Esophagus squamous epithelium (tissue), 5 donors: ENCODE results near the gene HS6ST2. TPM values are rescaled to one million over a fixed set of nuclear protein-coding genes. Genes with fewer than 3 reads are reported as not detected.
"Not testable (repeated sequence)": the region's sequence is repeated elsewhere in the genome, so short reads cannot be mapped to it uniquely, and the experiment has no call there.

Experiments
- DNase-seq: peaks from one replicate; lab custom pipeline; 2025; lab: John Stamatoyannopoulos, UW
- H3K27ac ChIP-seq, 4 donors: fragments of 200-600 bp; sonication (generic); one replicate each; pipeline ENCODE4 v1.5.1; 2016 to 2019; ENCODE audit warnings: mild to moderate bottlenecking in 1 of 4
- H3K27me3 ChIP-seq, 4 donors: fragments of 200-600 bp; sonication (generic); 1 replicate in 3 of 4; 2 replicates in 1 of 4; pipeline versions ENCODE4 v1.5.1 to v1.6.0; 2017 to 2021; ENCODE audit warnings: antibody characterized with exemption in 1 of 4
- H3K36me3 ChIP-seq, 3 donors: fragments of 200-600 bp; sonication (generic); one replicate each; pipeline ENCODE4 v1.5.1; 2016 to 2019
- H3K4me1 ChIP-seq, 3 donors: fragments of 200-600 bp; sonication (generic); one replicate each; pipeline ENCODE4 v1.5.1; 2017 to 2019
- H3K4me3 ChIP-seq, 4 donors: fragments of 200-600 bp; sonication (generic); 1 replicate in 3 of 4; 2 replicates in 1 of 4; pipeline ENCODE4 v1.5.1; 2016 to 2019; ENCODE audit warnings: mild to moderate bottlenecking in 2 of 4, moderate library complexity in 1 of 4
- H3K9me3 ChIP-seq, 3 donors: fragments of 200-600 bp; sonication (generic); one replicate each; pipeline ENCODE4 v1.5.1; 2016 to 2019
- CTCF ChIP-seq, 6 experiments: fragments of 450-650 bp in 4 of 6; fragments of 200-600 bp in 2 of 6; sonication (generic) in 2 of 6; IDR thresholded peaks; one replicate each; pipeline ENCODE4 v1.5.1; 2016 to 2019; ENCODE audit warnings: antibody characterized with exemption in 6 of 6, mild to moderate bottlenecking in 4 of 6, moderate library complexity in 4 of 6
- POLR2A ChIP-seq, 4 donors: fragments of 450-650 bp; IDR thresholded peaks; one replicate each; pipeline ENCODE4 v1.6.1; 2017; ENCODE audit warnings: antibody characterized with exemption in 4 of 4, mild to moderate bottlenecking in 4 of 4, moderate library complexity in 3 of 4
- WGBS, 2 donors: methylation state at CpG; one replicate each; pipeline ENCODE4 v1.1.5; 2018; 5-methylcytosine and 5-hydroxymethylcytosine counted together
- intact Hi-C: fragments of 100-400 bp; cut with DNase I; formaldehyde crosslinking; loops from one replicate; pipeline ENCODE4 v1.15.0; 2022
- total RNA-seq, 4 donors: library from RNA; depleted of rRNA; stranded (reverse); fragments of >200 nt; gene quantifications; one replicate each; pipeline ENCODE4 v1.1.0, GENCODE V29; 2016
- donor health status: DM: yes; HTN: yes; CAD: no.

Gene HS6ST2
- total RNA-seq, 4 donors from 2014 or later, result 6.3 to 9.0 (median 7.1) TPM

GRCh38 chrX:132909643-132910042 is 48.8 kb downstream of the HS6ST2 start:
- Histone ChIP-seq H3K9me3 (no peaks in the 10 kb centered on the region), H3K36me3 (no peaks in the 10 kb centered on the region), H3K27me3 (peaks cover 0 to 4% (median 0%) of the 10 kb centered on the region in 4 donors), H3K4me3 (no peak overlapping the region), H3K27ac (no peak overlapping the region), H3K4me1 (no peaks in the 10 kb centered on the region)
- WGBS, 2 donors, result 61 to 64% methylated on average over 4 of the region's 4 CpGs
- DNase-seq, result no peak
- intact Hi-C loops, result no loop called here
- no peak for TF ChIP-seq POLR2A (IDR thresholded peaks at IDR 0.05)
- TF ChIP-seq CTCF (IDR thresholded peaks at IDR 0.05), result no peak

- no peak for TF ChIP-seq CTCF (IDR thresholded peaks at IDR 0.05)
- TF ChIP-seq POLR2A (IDR thresholded peaks at IDR 0.05), result no peak
- peaks cover 0 to 4% (median 0%) of the 10 kb centered on the region in 4 donors for H3K27me3 ChIP-seq
These were observed 49.5 kb downstream of the HS6ST2 start for GRCh38 chrX:132908891-132909290.

GRCh38 chrX:132900633-132901293 is 57.7 kb downstream of the HS6ST2 start:
- TF ChIP-seq POLR2A (IDR thresholded peaks at IDR 0.05) (no peak), CTCF (IDR thresholded peaks at IDR 0.05) (no peak)
- Histone ChIP-seq H3K27me3 (no peaks in the 10 kb centered on the region), H3K4me3 (no peak overlapping the region), H3K36me3 (no peaks in the 10 kb centered on the region), H3K9me3 (no peaks in the 10 kb centered on the region), H3K27ac (no peak overlapping the region), H3K4me1 (no peaks in the 10 kb centered on the region)
- intact Hi-C loops, result no loop called here
- DNase-seq, result no peak
- 44 to 81% methylated on average over 1 of the region's 1 CpG for WGBS, 2 donors

More at GRCh38 chrX:132908891-132909290, 49.5 kb downstream of the HS6ST2 start:
- Histone ChIP-seq H3K27ac (no peak overlapping the region), H3K4me1 (no peaks in the 10 kb centered on the region), H3K4me3 (no peak overlapping the region), H3K36me3 (no peaks in the 10 kb centered on the region), H3K9me3 (no peaks in the 10 kb centered on the region)
- DNase-seq, result no peak
- intact Hi-C loops, result no loop called here

- Histone ChIP-seq H3K27me3 (no peaks in the 10 kb centered on the region), H3K27ac (no peak overlapping the region), H3K4me1 (no peaks in the 10 kb centered on the region), H3K4me3 (no peak overlapping the region), H3K36me3 (no peaks in the 10 kb centered on the region), H3K9me3 (no peaks in the 10 kb centered on the region)
- TF ChIP-seq POLR2A (IDR thresholded peaks at IDR 0.05), result no peak
- TF ChIP-seq CTCF (IDR thresholded peaks at IDR 0.05), result no peak
- DNase-seq, result no peak
- intact Hi-C loops, result no loop called here
These were observed 70.9 kb downstream of the HS6ST2 start for GRCh38 chrX:132887569-132887968.

- intact Hi-C loops, result no loop called here
- no peaks in the 10 kb centered on the region for H3K9me3 ChIP-seq
- H3K4me1 ChIP-seq, result no peaks in the 10 kb centered on the region
- H3K4me3 ChIP-seq, result no peak overlapping the region
- TF ChIP-seq POLR2A (IDR thresholded peaks at IDR 0.05) (no peak), CTCF (IDR thresholded peaks at IDR 0.05) (no peak)
- no peak overlapping the region for H3K27ac ChIP-seq
- 82 to 91% methylated on average over 3 to 5 of the region's 5 CpGs for WGBS, 2 donors
- H3K36me3 ChIP-seq, result no peaks in the 10 kb centered on the region
- H3K27me3 ChIP-seq, result no peaks in the 10 kb centered on the region
- no peak for DNase-seq
These were observed 75.0 kb downstream of the HS6ST2 start for GRCh38 chrX:132883358-132883915.

GRCh38 chrX:132880753-132881152 is 77.7 kb downstream of the HS6ST2 start:
- 100% methylated on average over 1 of the region's 2 CpGs; no CpG with 5 or more reads in 1 of the 2 donors for whole genome bisulfite sequencing, 2 donors
- H3K4me1 ChIP-seq, H3K27ac ChIP-seq, DNase-seq, H3K27me3 ChIP-seq, H3K9me3 ChIP-seq, H3K4me3 ChIP-seq, H3K36me3 ChIP-seq, intact Hi-C loops: not testable (repeated sequence)
